MM.1S (cell line): ENCODE data around the gene TFR2.

Experiments
- EZH2 ChIP-seq: fragments of 300-600 bp; sonication (generic); optimal IDR thresholded peaks from 2 replicates; pipeline ENCODE3; 2017; ENCODE audit warnings: low read depth, mild to moderate bottlenecking, antibody characterized with exemption, low read length, mixed read lengths
- TF ChIP-seq, protein P1 (sequence below): fragments of 300-600 bp; sonication (generic); IDR thresholded peaks from 2 replicates; pipeline ENCODE4 v1.5.1; 2016; ENCODE audit warnings: antibody characterized with exemption, low read length, mixed read lengths

DNA sequence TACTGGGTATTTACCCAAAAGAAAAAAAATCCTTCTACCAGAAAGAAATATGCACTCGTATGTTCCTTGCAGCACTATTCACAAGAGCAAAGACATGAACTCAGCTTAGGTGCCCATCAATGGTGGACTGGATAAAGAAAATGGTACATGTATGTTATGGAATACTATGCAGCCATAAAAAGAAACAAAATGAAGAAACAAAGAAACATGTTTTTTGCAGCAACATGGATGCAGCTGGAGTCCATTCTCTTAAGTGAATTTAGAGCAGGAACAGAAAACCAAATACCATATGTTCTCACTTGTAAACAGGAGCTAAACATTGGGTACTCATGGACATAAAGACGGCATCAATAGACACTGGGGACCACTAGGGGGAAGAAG lies 26.7 kb upstream of the TFR2 start:
- TF ChIP-seq, protein P1, sequence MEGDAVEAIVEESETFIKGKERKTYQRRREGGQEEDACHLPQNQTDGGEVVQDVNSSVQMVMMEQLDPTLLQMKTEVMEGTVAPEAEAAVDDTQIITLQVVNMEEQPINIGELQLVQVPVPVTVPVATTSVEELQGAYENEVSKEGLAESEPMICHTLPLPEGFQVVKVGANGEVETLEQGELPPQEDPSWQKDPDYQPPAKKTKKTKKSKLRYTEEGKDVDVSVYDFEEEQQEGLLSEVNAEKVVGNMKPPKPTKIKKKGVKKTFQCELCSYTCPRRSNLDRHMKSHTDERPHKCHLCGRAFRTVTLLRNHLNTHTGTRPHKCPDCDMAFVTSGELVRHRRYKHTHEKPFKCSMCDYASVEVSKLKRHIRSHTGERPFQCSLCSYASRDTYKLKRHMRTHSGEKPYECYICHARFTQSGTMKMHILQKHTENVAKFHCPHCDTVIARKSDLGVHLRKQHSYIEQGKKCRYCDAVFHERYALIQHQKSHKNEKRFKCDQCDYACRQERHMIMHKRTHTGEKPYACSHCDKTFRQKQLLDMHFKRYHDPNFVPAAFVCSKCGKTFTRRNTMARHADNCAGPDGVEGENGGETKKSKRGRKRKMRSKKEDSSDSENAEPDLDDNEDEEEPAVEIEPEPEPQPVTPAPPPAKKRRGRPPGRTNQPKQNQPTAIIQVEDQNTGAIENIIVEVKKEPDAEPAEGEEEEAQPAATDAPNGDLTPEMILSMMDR, result no peak
- TF ChIP-seq EZH2, result no peak
